Caco-2 (cell line): ENCODE measurements around the gene RIMS1. TPM values are rescaled to one million over a fixed set of nuclear protein-coding genes. Genes with fewer than 3 reads are reported as not detected.

Experiments used
- BruUV-seq: library from RNA; stranded (reverse); fragments of 400-500 nt; replicated peaks from 2 replicates; lab custom pipeline; 2021; lab: Mats Ljungman, UMichigan
- CTCF ChIA-PET: fragments of 300-600 bp; sonication (Branson Sonifier 250); formaldehyde crosslinking; loops from one replicate; lab custom pipeline; 2022; ENCODE audit warnings: antibody characterized with exemption; lab: Charles Lee
- POLR2A ChIA-PET: fragments of 300-600 bp; sonication (Branson Sonifier 250); formaldehyde crosslinking; loops from one replicate; lab custom pipeline; 2022; ENCODE audit warnings: antibody characterized with exemption; lab: Charles Lee
- DNase-seq, 2 experiments: peaks; one replicate each; pipeline versions ENCODE4 v3.0.0 to v3.0.0-alpha.2; 2020 to 2022
- H3K27me3 ChIP-seq: replicated peaks from 2 replicates; pipeline ENCODE4 v1.6.0; 2011; ENCODE audit warnings: low read length; ENCODE audit not compliant: control insufficient read depth, insufficient read depth
- H3K36me3 ChIP-seq: 2 replicates; pipeline ENCODE4 v1.5.1; 2011; ENCODE audit warnings: low read length; ENCODE audit not compliant: control insufficient read depth, insufficient read depth
- H3K4me1 ChIP-seq: fragments of 250-450 bp; sonication (Bioruptor Pico); 2 replicates; pipeline ENCODE4 v1.5.1; 2020; ENCODE audit warnings: mild to moderate bottlenecking
- H3K4me3 ChIP-seq: 2 replicates; pipeline ENCODE4 v1.5.1; 2011; ENCODE audit warnings: low read depth, mild to moderate bottlenecking, control low read depth, low read length
- H3K9me3 ChIP-seq: fragments of 250-450 bp; sonication (Bioruptor Pico); 2 replicates; pipeline ENCODE4 v1.5.1; 2020; ENCODE audit warnings: mild to moderate bottlenecking, moderate library complexity
- H3K27ac Mint-ChIP-seq: one replicate; pipeline ENCODE4 v1.8.0; 2022; ENCODE audit warnings: mixed read lengths; ENCODE audit not compliant: unreplicated experiment
- H3K27me3 Mint-ChIP-seq: one replicate; pipeline ENCODE4 v1.8.0; 2022; ENCODE audit warnings: mixed read lengths; ENCODE audit not compliant: insufficient read depth, unreplicated experiment
- H3K36me3 Mint-ChIP-seq: one replicate; pipeline ENCODE4 v1.8.0; 2022; ENCODE audit warnings: mild to moderate bottlenecking, mixed read lengths; ENCODE audit not compliant: insufficient read depth, unreplicated experiment
- H3K4me1 Mint-ChIP-seq: one replicate; pipeline ENCODE4 v1.8.0; 2022; ENCODE audit warnings: low read depth, mixed read lengths; ENCODE audit not compliant: unreplicated experiment
- H3K4me3 Mint-ChIP-seq: one replicate; pipeline ENCODE4 v1.8.0; 2022; ENCODE audit warnings: mild to moderate bottlenecking, moderate library complexity, mixed read lengths; ENCODE audit not compliant: unreplicated experiment
- H3K9me3 Mint-ChIP-seq: one replicate; pipeline ENCODE4 v1.8.0; 2022; ENCODE audit warnings: mixed read lengths; ENCODE audit not compliant: unreplicated experiment
- CTCF ChIP-seq, 2 experiments: fragments of 200-600 bp in 1 of 2; IDR thresholded peaks; 1 replicate in 1 of 2; 2 replicates in 1 of 2; pipeline versions ENCODE4 v1.5.1 to v1.8.0; 2011 to 2022; ENCODE audit warnings: antibody characterized with exemption in 1 of 2, control low read depth in 1 of 2, inconsistent platforms in 1 of 2, low read depth in 1 of 2, low read length in 1 of 2, mild to moderate bottlenecking in 1 of 2, moderate library complexity in 1 of 2; ENCODE audit not compliant: insufficient read depth in 1 of 2, severe bottlenecking in 1 of 2, unreplicated experiment in 1 of 2
- intact Hi-C: fragments of 100-400 bp; cut with micrococcal nuclease; formaldehyde crosslinking; loops from one replicate; pipeline ENCODE4 v1.10.0; 2022; ENCODE audit not compliant: unreplicated experiment
- total RNA-seq: library from RNA; stranded (reverse); gene quantifications from 2 replicates; pipeline ENCODE4 v1.2.3, GENCODE V29; 2022

RIMS1 gene
- total RNA-seq, 1 experiment from 2014 or later: 3.4 TPM

DNA sequence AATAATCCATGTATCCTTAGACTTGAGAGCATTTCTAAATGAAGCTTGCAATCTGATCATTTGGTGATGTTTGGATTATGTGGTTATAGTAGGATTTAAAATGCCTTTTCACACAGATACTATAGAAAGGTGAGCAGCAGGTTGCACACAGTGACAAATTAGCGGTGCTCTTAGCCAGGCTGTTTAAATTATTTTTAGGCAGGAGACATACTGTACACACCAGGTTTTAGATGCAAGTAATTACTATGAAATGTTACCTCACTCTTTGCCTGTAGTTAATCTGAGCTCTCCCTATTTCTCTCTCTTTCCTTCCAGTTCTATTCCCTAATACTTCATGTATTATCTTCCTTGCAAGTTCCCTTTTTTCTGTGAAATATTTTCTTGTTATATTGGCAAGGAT, 191.7 kb downstream of the RIMS1 start:
- no peaks in the 10 kb centered on the region for H3K27me3 ChIP-seq
- DNase-seq: no peak
- Mint-ChIP-seq H3K27me3 (no peaks in the 10 kb centered on the region), H3K4me3 (no peak overlapping the region), H3K27ac (no peak overlapping the region), H3K4me1 (no peaks in the 10 kb centered on the region), H3K36me3 (no peaks in the 10 kb centered on the region), H3K9me3 (no peaks in the 10 kb centered on the region)
- BruUV-seq: no TSS peak
- intact Hi-C loops: no loop called here
- no peaks in the 10 kb centered on the region for H3K36me3 ChIP-seq
- CTCF ChIA-PET: no interaction called here
- no peak overlapping the region for H3K4me3 ChIP-seq
- no peak for TF ChIP-seq CTCF (IDR thresholded peaks at IDR 0.05; ENCODE audit: insufficient read depth in 1 of 2, low read depth in 1 of 2, low read length in 1 of 2, severe bottlenecking in 1 of 2, unreplicated experiment in 1 of 2)
- POLR2A ChIA-PET: no interaction called here
- no peaks in the 10 kb centered on the region for H3K9me3 ChIP-seq
- H3K4me1 ChIP-seq: no peaks in the 10 kb centered on the region

- Histone ChIP-seq H3K9me3 (no peaks in the 10 kb centered on the region), H3K27me3 (no peaks in the 10 kb centered on the region), H3K36me3 (no peaks in the 10 kb centered on the region), H3K4me3 (no peak overlapping the region), H3K4me1 (no peaks in the 10 kb centered on the region)
- BruUV-seq: no TSS peak
- no peaks in the 10 kb centered on the region for H3K36me3 Mint-ChIP-seq
- POLR2A ChIA-PET: no interaction called here
- H3K4me1 Mint-ChIP-seq: no peaks in the 10 kb centered on the region
- H3K9me3 Mint-ChIP-seq: no peaks in the 10 kb centered on the region
- H3K4me3 Mint-ChIP-seq: no peak overlapping the region
- no peak overlapping the region for H3K27ac Mint-ChIP-seq
- CTCF ChIA-PET: no interaction called here
- no peaks in the 10 kb centered on the region for H3K27me3 Mint-ChIP-seq
- TF ChIP-seq CTCF (IDR thresholded peaks at IDR 0.05; ENCODE audit: insufficient read depth in 1 of 2, low read depth in 1 of 2, low read length in 1 of 2, severe bottlenecking in 1 of 2, unreplicated experiment in 1 of 2): no peak
- intact Hi-C loops: no loop called here
- DNase-seq: no peak
These were observed 194.1 kb downstream of the RIMS1 start for GRCh38 chr6:72080260-72080941.

DNA sequence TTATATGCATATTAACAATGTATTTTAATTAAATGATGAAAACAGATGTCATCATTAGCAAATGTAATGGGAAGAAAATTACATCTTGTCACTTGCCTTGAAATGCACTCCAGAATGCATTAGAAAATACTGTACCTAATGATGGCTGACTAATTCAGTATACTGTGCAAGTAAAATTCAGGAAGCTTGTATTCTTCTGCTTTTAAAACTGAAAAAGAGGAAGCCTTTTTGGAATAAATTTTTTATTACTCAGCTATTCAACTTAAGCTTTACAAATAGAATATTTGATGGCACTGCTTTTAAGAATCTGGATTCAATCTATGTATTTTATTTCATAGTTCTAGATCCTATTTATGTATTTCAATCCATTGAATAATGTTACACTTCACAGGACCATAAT, 195.5 kb downstream of the RIMS1 start:
- DNase-seq: no peak
- Mint-ChIP-seq H3K4me1 (no peaks in the 10 kb centered on the region), H3K4me3 (no peak overlapping the region), H3K27ac (no peak overlapping the region), H3K36me3 (no peaks in the 10 kb centered on the region), H3K27me3 (no peaks in the 10 kb centered on the region), H3K9me3 (no peaks in the 10 kb centered on the region)
- no peaks in the 10 kb centered on the region for H3K27me3 ChIP-seq
- H3K36me3 ChIP-seq: no peaks in the 10 kb centered on the region
- H3K9me3 ChIP-seq: no peaks in the 10 kb centered on the region
- POLR2A ChIA-PET: no interaction called here
- no TSS peak for BruUV-seq
- TF ChIP-seq CTCF (IDR thresholded peaks at IDR 0.05; ENCODE audit: insufficient read depth in 1 of 2, low read depth in 1 of 2, low read length in 1 of 2, severe bottlenecking in 1 of 2, unreplicated experiment in 1 of 2): no peak
- intact Hi-C loops: no loop called here
- CTCF ChIA-PET: no interaction called here
- no peaks in the 10 kb centered on the region for H3K4me1 ChIP-seq
- no peak overlapping the region for H3K4me3 ChIP-seq
